CD14-positive monocyte (primary cell): Measurements from ENCODE around the gene RASA4. TPM values are rescaled to one million over a fixed set of nuclear protein-coding genes. Genes with fewer than 3 reads are reported as not detected.
"Not testable (repeated sequence)": the region's sequence is repeated elsewhere in the genome, so short reads cannot be mapped to it uniquely, and the experiment has no call there.

ENCODE experiments used
- DNase-seq, 3 donors: peaks; one replicate each; pipeline ENCODE4 v3.0.0-alpha.2; 2011 to 2022
- H2AFZ ChIP-seq: 2 replicates; pipeline ENCODE4 v1.6.0; 2012; ENCODE audit warnings: mild to moderate bottlenecking, low read depth, low read length, inconsistent platforms; ENCODE audit not compliant: insufficient read depth, poor library complexity, severe bottlenecking
- H3K27ac ChIP-seq, 2 donors: 1 replicate in 1 of 2; 2 replicates in 1 of 2; pipeline ENCODE4 v1.5.1; 2012 to 2013; ENCODE audit warnings: low read length in 2 of 2, control low read depth in 1 of 2, inconsistent platforms in 1 of 2, low read depth in 1 of 2, mild to moderate bottlenecking in 1 of 2
- H3K27me3 ChIP-seq, 2 donors: one replicate each; pipeline versions ENCODE4 v1.6.0 to v1.6.1; 2011 to 2013; ENCODE audit warnings: low read length in 2 of 2; ENCODE audit not compliant: control insufficient read depth in 2 of 2, insufficient read depth in 2 of 2
- H3K36me3 ChIP-seq, 2 donors: replicated peaks in 1 of 2; 1 replicate in 1 of 2; 2 replicates in 1 of 2; pipeline versions ENCODE4 v1.5.1 to v1.6.1; 2012 to 2013; ENCODE audit warnings: low read length in 2 of 2, control low read depth in 1 of 2, inconsistent platforms in 1 of 2, mild to moderate bottlenecking in 1 of 2; ENCODE audit not compliant: insufficient read depth in 2 of 2, control insufficient read depth in 1 of 2
- H3K4me1 ChIP-seq, 2 donors: 1 replicate in 1 of 2; 2 replicates in 1 of 2; pipeline versions ENCODE4 v1.5.1 to v1.6.1; 2012 to 2013; ENCODE audit warnings: low read length in 2 of 2, control low read depth in 1 of 2, inconsistent platforms in 1 of 2, mild to moderate bottlenecking in 1 of 2, moderate library complexity in 1 of 2; ENCODE audit not compliant: insufficient read depth in 2 of 2, control insufficient read depth in 1 of 2
- H3K4me2 ChIP-seq: replicated peaks from 2 replicates; pipeline ENCODE3; 2012; ENCODE audit warnings: low read length, moderate library complexity, mild to moderate bottlenecking; ENCODE audit not compliant: poor library complexity, severe bottlenecking; ENCODE audit errors: extremely low read depth
- H3K4me3 ChIP-seq, 3 experiments: fragments of 200-600 bp in 1 of 3; sonication (generic) in 1 of 3; replicated peaks in 1 of 3; 1 replicate in 2 of 3; 2 replicates in 1 of 3; pipeline ENCODE4 v1.5.1; 2011 to 2013; ENCODE audit warnings: low read length in 3 of 3, mild to moderate bottlenecking in 3 of 3, control low read depth in 2 of 3, low read depth in 2 of 3, inconsistent platforms in 1 of 3, moderate library complexity in 1 of 3
- H3K79me2 ChIP-seq: 2 replicates; pipeline ENCODE4 v1.6.0; 2012; ENCODE audit warnings: mild to moderate bottlenecking, control low read depth, inconsistent platforms, low read length, moderate library complexity; ENCODE audit not compliant: insufficient read depth
- H3K9ac ChIP-seq: 2 replicates; pipeline ENCODE4 v1.6.0; 2017; ENCODE audit warnings: low read length, mild to moderate bottlenecking; ENCODE audit not compliant: insufficient read depth, poor library complexity, severe bottlenecking
- H3K9me3 ChIP-seq, 2 donors: replicated peaks in 1 of 2; 1 replicate in 1 of 2; 2 replicates in 1 of 2; pipeline versions ENCODE4 v1.5.1 to v1.6.1; 2012 to 2013; ENCODE audit warnings: low read length in 2 of 2, control low read depth in 1 of 2; ENCODE audit not compliant: control insufficient read depth in 1 of 2, insufficient read depth in 1 of 2
- H4K20me1 ChIP-seq: 2 replicates; pipeline ENCODE4 v1.6.0; 2012; ENCODE audit warnings: mild to moderate bottlenecking, low read length, control low read depth, moderate library complexity; ENCODE audit not compliant: insufficient read depth
- H3K27ac Mint-ChIP-seq, 7 donors: one replicate each; pipeline ENCODE4 v1.8.0; 2020; ENCODE audit warnings: mild to moderate bottlenecking in 7 of 7, mixed read lengths in 7 of 7, moderate library complexity in 6 of 7, inconsistent platforms in 2 of 7
- H3K27me3 Mint-ChIP-seq, 3 donors: one replicate each; pipeline ENCODE4 v1.8.0; 2021 to 2022; ENCODE audit warnings: low read depth in 3 of 3, mild to moderate bottlenecking in 3 of 3, mixed read lengths in 3 of 3, moderate library complexity in 3 of 3, inconsistent platforms in 1 of 3
- H3K36me3 Mint-ChIP-seq, 2 donors: one replicate each; pipeline ENCODE4 v1.8.0; 2020; ENCODE audit warnings: mixed read lengths in 2 of 2, inconsistent platforms in 1 of 2, mild to moderate bottlenecking in 1 of 2
- H3K4me1 Mint-ChIP-seq: one replicate; pipeline ENCODE4 v1.8.0; 2020; ENCODE audit warnings: mild to moderate bottlenecking, mixed read lengths
- H3K4me3 Mint-ChIP-seq, 2 donors: one replicate each; pipeline ENCODE4 v1.8.0; 2020; ENCODE audit warnings: mild to moderate bottlenecking in 2 of 2, mixed read lengths in 2 of 2, moderate library complexity in 1 of 2
- H3K9me3 Mint-ChIP-seq, 7 donors: one replicate each; pipeline ENCODE4 v1.8.0; 2020 to 2022; ENCODE audit warnings: mixed read lengths in 7 of 7, mild to moderate bottlenecking in 6 of 7, moderate library complexity in 6 of 7, inconsistent platforms in 2 of 7
- WGBS: methylation state at CpG from one replicate; pipeline ENCODE4 v1.1.5; 2013; ENCODE audit warnings: missing lambda C conversion rate; ENCODE audit not compliant: insufficient coverage; 5-methylcytosine and 5-hydroxymethylcytosine counted together
- intact Hi-C, 2 donors: fragments of 100-400 bp; cut with micrococcal nuclease; formaldehyde crosslinking; loops; one replicate each; pipeline versions ENCODE4 v1.15.0 to v1.15.1; 2023
- polyA plus RNA-seq, 3 donors: library from polyadenylated mRNA; depleted of rRNA in 1 of 3; unstranded in 2 of 3; stranded (reverse) in 1 of 3; fragments of 300-500 nt in 2 of 3; fragments of >200 nt in 1 of 3; fragmentation: Illumina TruSeq in 2 of 3; gene quantifications; 1 replicate in 2 of 3; 2 replicates in 1 of 3; pipeline ENCODE4 v1.2.3, GENCODE V29; 2012 to 2021

RASA4 gene
- polyA plus RNA-seq, 3 donors, result 13.9 to 64.5 (median 18.6) TPM

DNA sequence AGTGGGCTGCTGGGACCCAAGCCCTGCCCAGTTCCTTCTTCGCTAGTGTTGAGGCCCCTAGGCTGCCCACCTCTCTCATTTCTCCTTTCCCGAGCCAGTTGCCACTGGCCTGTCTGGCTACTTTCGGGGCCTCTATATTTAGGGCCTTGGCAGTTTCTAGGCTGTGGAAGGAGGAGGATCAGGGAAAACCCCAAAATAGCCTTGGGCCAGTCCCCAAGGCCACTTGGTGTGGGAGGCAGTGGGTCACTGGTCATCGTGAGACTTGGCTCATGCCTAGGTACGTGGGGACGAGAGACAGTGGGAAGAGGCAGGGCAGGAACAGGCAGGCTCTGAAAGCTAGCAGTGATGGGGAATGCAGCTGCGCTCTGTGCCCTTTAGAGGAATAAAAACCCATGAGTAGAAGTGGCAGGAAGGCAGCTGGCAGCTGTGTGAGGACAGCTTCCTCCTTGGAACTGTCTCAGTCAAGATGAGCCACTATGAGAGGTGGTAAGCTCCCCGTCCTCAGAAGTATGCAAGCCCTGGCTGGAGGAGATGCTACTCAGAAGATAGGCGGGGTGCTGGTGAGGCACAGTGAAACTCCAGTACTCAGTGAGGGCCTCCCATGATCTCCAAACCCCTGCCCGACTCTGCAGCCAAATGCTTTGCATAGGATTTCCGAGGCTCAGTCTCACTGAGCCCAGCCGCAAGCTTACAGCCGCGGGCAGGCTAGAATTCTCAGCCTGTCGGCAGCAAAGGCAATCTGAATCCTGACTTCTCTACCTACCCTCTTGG lies 2.8 kb downstream of the RASA4 start:
- H3K27me3 Mint-ChIP-seq, H3K9ac ChIP-seq, H3K4me1 Mint-ChIP-seq, DNase-seq, H3K79me2 ChIP-seq, H3K36me3 Mint-ChIP-seq, H3K4me3 Mint-ChIP-seq, H3K36me3 ChIP-seq, H3K27me3 ChIP-seq, H4K20me1 ChIP-seq, H2AFZ ChIP-seq, H3K27ac Mint-ChIP-seq, H3K4me2 ChIP-seq, H3K9me3 ChIP-seq, H3K4me3 ChIP-seq, intact Hi-C loops, H3K9me3 Mint-ChIP-seq: not testable (repeated sequence)
- peak overlapping the region; percentile 51 to 68 for H3K27ac ChIP-seq
- WGBS, result no CpG with 5 or more reads among the region's 15 CpGs
- H3K4me1 ChIP-seq, result peaks cover 9 to 11% of the 10 kb centered on the region in 2 donors

DNA sequence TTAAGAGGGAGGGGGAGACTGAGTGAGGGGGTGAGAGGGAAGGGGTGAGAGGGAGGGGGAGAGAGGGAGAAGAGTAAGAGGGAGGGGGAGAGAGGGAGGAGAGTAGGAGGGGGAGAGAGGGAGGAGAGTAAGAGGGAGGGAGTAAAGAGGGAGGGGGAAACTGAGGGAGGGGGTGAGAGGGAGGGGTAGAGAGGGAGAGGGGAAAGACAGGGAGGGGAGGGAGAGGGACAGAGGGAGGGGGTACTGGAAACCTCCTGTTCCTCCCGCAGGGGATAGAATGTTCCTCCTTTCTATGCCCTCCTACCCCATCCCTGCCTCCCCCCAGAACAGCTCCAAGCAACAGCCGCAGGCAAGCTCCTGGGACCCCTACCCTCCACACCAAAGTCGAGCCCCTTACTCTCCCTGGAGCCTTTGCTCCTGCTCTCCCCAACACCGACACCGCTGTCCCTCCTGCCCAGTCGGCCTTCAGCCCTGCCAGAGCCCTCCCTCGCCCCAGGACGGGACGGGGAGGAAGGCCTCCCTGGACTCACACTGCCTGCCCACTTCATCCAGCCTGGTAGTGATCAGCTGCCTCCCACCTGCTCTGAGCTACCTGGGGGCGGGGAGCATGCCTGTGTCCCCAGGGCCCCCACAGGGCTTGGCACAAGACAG lies 4.8 kb downstream of the RASA4 start:
- Histone ChIP-seq H3K9ac (peak overlapping the region; percentile 36), H3K4me1 (peaks cover 9 to 11% of the 10 kb centered on the region in 2 donors), H3K4me2 (peak overlapping the region; percentile 29), H3K27ac (peak overlapping the region; percentile 64 to 83), H3K4me3 (peak overlapping the region in 2 of 3 experiments; percentile 24 to 43)
- H2AFZ ChIP-seq, H3K27me3 Mint-ChIP-seq, H3K36me3 Mint-ChIP-seq, H4K20me1 ChIP-seq, H3K36me3 ChIP-seq, H3K9me3 ChIP-seq, H3K79me2 ChIP-seq, H3K4me1 Mint-ChIP-seq, intact Hi-C loops, H3K9me3 Mint-ChIP-seq, H3K27me3 ChIP-seq: not testable (repeated sequence)
- DNase-seq, result peak in 2 of 3 donors; percentile 2 to 31
- Mint-ChIP-seq H3K27ac (peak overlapping the region in 5 of 7 donors; percentile 73 to 94 (median 92)), H3K4me3 (peak overlapping the region; percentile 39 to 74)
- WGBS, result 30% methylated on average over 4 of the region's 10 CpGs

DNA sequence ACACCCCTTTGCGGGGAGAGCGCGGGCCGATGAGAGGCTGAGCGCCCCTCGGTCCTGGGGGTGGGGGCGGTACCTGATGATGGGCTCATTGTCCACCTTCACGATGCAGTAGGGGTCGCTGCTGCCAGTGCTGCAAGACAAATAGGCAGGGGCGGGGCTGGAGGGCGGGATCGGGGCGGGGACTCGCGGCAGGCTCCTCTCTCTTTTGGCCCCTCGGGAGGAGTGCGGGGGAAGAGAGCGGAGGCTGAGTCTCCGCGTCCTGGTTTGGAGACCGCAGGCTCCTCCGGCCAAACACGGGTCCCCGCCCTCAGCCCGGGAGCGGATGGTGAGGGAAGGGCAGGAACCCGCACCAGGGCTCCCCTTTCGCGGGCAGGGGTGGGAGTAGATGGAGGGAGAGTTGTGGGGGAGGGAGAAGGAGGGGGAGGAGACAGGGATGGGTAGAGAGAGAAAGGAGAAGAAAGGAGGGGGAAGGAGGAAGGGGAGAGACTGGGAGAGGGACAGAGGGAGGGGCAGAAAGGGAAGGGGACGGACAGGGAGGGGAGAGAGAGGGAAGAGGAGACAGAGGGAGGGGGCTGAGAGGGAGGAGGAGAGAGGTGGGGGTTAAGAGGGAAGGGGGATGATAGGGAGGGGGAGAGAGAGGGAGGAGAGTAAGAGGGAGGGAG lies 5.4 kb downstream of the RASA4 start:
- H3K9me3 Mint-ChIP-seq, H3K27me3 Mint-ChIP-seq: not testable (repeated sequence)

DNA sequence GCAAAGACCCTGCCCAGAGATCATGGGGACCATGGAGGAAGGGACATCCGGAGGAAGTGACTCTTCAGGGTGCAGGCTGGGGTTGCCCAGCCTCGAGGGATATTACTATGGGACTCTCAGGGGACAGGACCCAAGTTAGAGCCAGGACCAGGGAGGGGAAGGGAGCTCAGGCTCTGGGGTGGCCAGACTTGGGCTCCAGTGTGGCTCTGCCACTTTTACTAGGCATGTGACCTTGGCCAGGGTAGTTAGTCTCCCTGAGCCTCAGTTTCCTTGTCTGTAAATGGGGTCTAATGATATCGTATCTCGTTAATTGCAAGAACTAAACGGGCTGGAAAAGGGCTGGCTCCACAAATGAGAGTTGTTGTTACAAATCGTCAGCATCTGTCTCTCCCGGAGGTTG lies 6.1 kb downstream of the RASA4 start:
- H3K27ac Mint-ChIP-seq, result peak overlapping the region in 2 of 7 donors; percentile 26 to 55
- no CpG with 5 or more reads among the region's 7 CpGs for WGBS
- H3K9me3 Mint-ChIP-seq, H3K27ac ChIP-seq, H3K4me3 Mint-ChIP-seq, H4K20me1 ChIP-seq, H2AFZ ChIP-seq, H3K27me3 Mint-ChIP-seq, H3K9me3 ChIP-seq, DNase-seq, H3K4me3 ChIP-seq, H3K4me2 ChIP-seq, H3K36me3 Mint-ChIP-seq, H3K27me3 ChIP-seq, intact Hi-C loops, H3K9ac ChIP-seq, H3K4me1 Mint-ChIP-seq, H3K36me3 ChIP-seq, H3K79me2 ChIP-seq: not testable (repeated sequence)
- peaks cover 9 to 14% of the 10 kb centered on the region in 2 donors for H3K4me1 ChIP-seq

More for the DNA sequence above, 5.4 kb downstream of the RASA4 start:
- Histone ChIP-seq H3K4me1 (peaks cover 9 to 11% of the 10 kb centered on the region in 2 donors), H3K4me3 (peak overlapping the region in 1 of 3 experiments; percentile 43)
- no CpG with 5 or more reads among the region's 30 CpGs for WGBS
- H3K9ac ChIP-seq, H3K4me3 Mint-ChIP-seq, intact Hi-C loops, H3K27me3 ChIP-seq, H3K79me2 ChIP-seq, H4K20me1 ChIP-seq, H3K4me1 Mint-ChIP-seq, H3K27ac Mint-ChIP-seq, H3K4me2 ChIP-seq, DNase-seq, H3K9me3 ChIP-seq, H3K27ac ChIP-seq, H3K36me3 Mint-ChIP-seq, H3K36me3 ChIP-seq, H2AFZ ChIP-seq: not testable (repeated sequence)
